H1 (cell line): ENCODE results near the gene C2orf80. TPM values are rescaled to one million over a fixed set of nuclear protein-coding genes. Genes with fewer than 3 reads are reported as not detected.

Experiments
- CTCF ChIA-PET: fragments of 300-600 bp; sonication (Branson Sonifier 250); formaldehyde crosslinking; loops from one replicate; lab custom pipeline; 2021; ENCODE audit not compliant: partially characterized antibody; lab: Charles Lee
- POLR2A ChIA-PET: fragments of 300-600 bp; sonication (Branson Sonifier 250); formaldehyde crosslinking; loops from one replicate; lab custom pipeline; 2021; ENCODE audit warnings: inconsistent platforms; ENCODE audit not compliant: partially characterized antibody; lab: Charles Lee
- DNase-seq, 2 experiments: peaks; one replicate each; pipeline versions ENCODE4 v3.0.0 to v3.0.0-alpha.2; 2010 to 2022; ENCODE audit warnings: low spot score in 2 of 2, low read depth in 1 of 2, mixed read lengths in 1 of 2
- FAIRE-seq: peaks from 2 replicates; lab custom pipeline; 2011; peaks lifted over from hg19 to GRCh38; lab: Jason Lieb, UNC
- H2AFZ ChIP-seq: 2 replicates; pipeline ENCODE4 v1.8.1; 2012; ENCODE audit warnings: low read length, inconsistent platforms
- H2AK5ac ChIP-seq: 2 replicates; pipeline ENCODE4 v1.6.1; 2013; ENCODE audit warnings: low read depth, low read length
- H2BK120ac ChIP-seq: replicated peaks from 2 replicates; pipeline ENCODE3; 2013; ENCODE audit warnings: low read depth, low read length, inconsistent platforms
- H2BK12ac ChIP-seq: 2 replicates; pipeline ENCODE4 v1.6.1; 2013; ENCODE audit warnings: low read depth, low read length
- H2BK15ac ChIP-seq: 2 replicates; pipeline ENCODE4 v1.6.1; 2013; ENCODE audit warnings: low read length
- H2BK20ac ChIP-seq: 2 replicates; pipeline ENCODE4 v1.6.1; 2013; ENCODE audit warnings: low read length
- H2BK5ac ChIP-seq: 2 replicates; pipeline ENCODE4 v1.6.1; 2013; ENCODE audit warnings: low read depth, low read length
- H3K14ac ChIP-seq: 2 replicates; pipeline ENCODE4 v1.6.1; 2013; ENCODE audit warnings: inconsistent platforms; ENCODE audit not compliant: insufficient read length
- H3K18ac ChIP-seq: 2 replicates; pipeline ENCODE4 v1.6.1; 2013; ENCODE audit warnings: low read length; ENCODE audit errors: extremely low read depth
- H3K23ac ChIP-seq: 2 replicates; pipeline ENCODE4 v1.6.1; 2013; ENCODE audit warnings: inconsistent platforms; ENCODE audit not compliant: insufficient read length
- H3K23me2 ChIP-seq: 2 replicates; pipeline ENCODE4 v1.6.1; 2013; ENCODE audit warnings: low read depth, low read length
- H3K27ac ChIP-seq: 2 replicates; pipeline ENCODE4 v1.6.1; 2011; ENCODE audit warnings: low read depth, low read length, inconsistent platforms
- H3K27me3 ChIP-seq, 4 experiments: replicated peaks in 1 of 4; 1 replicate in 1 of 4; 2 replicates in 3 of 4; pipeline versions ENCODE4 v1.6.1 to v1.8.1; 2011 to 2013; ENCODE audit warnings: low read length in 3 of 4, mild to moderate bottlenecking in 3 of 4, inconsistent platforms in 2 of 4, mixed read lengths in 2 of 4, moderate library complexity in 1 of 4; ENCODE audit not compliant: control insufficient read depth in 3 of 4, insufficient read depth in 3 of 4; ENCODE audit errors: extremely low read depth in 1 of 4
- H3K36me3 ChIP-seq, 4 experiments: 2 replicates each; pipeline versions ENCODE4 v1.6.1 to v1.8.1; 2011 to 2013; ENCODE audit warnings: mild to moderate bottlenecking in 4 of 4, low read length in 3 of 4, moderate library complexity in 2 of 4, control low read depth in 1 of 4, inconsistent platforms in 1 of 4; ENCODE audit not compliant: insufficient read depth in 4 of 4, control insufficient read depth in 2 of 4
- H3K4ac ChIP-seq: replicated peaks from 2 replicates; pipeline ENCODE3; 2013; ENCODE audit warnings: low read length, low read depth, mixed read lengths, inconsistent platforms; ENCODE audit not compliant: insufficient read length
- H3K4me1 ChIP-seq, 4 experiments: replicated peaks in 1 of 4; 1 replicate in 1 of 4; 2 replicates in 3 of 4; pipeline versions ENCODE4 v1.6.1 to v1.8.1; 2011 to 2013; ENCODE audit warnings: low read length in 3 of 4, inconsistent platforms in 2 of 4, mixed read lengths in 1 of 4; ENCODE audit not compliant: insufficient read depth in 4 of 4, control insufficient read depth in 3 of 4
- H3K4me2 ChIP-seq, 2 experiments: 2 replicates each; pipeline versions ENCODE4 v1.6.1 to v1.8.1; 2011 to 2013; ENCODE audit warnings: low read depth in 2 of 2, low read length in 2 of 2, control low read depth in 1 of 2, inconsistent platforms in 1 of 2, mild to moderate bottlenecking in 1 of 2; ENCODE audit not compliant: insufficient read depth in 1 of 2
- H3K4me3 ChIP-seq, 4 experiments: fragments of 200-600, 300-600 bp in 1 of 4; sonication (generic), shearing (Covaris generic), sonication (Bioruptor Twin) in 1 of 4; 2 replicates each; pipeline versions ENCODE4 v1.5.1 to v1.8.1; 2011 to 2016; ENCODE audit warnings: low read length in 4 of 4, low read depth in 3 of 4, control low read depth in 2 of 4, inconsistent platforms in 2 of 4, mild to moderate bottlenecking in 2 of 4, mixed read lengths in 1 of 4, moderate library complexity in 1 of 4; ENCODE audit not compliant: insufficient read depth in 2 of 4; ENCODE audit errors: extremely low read depth in 1 of 4
- H3K56ac ChIP-seq: replicated peaks from 2 replicates; pipeline ENCODE3; 2013; ENCODE audit warnings: low read depth, mild to moderate bottlenecking, mixed read lengths, low read length, inconsistent platforms; ENCODE audit not compliant: insufficient read length
- H3K79me1 ChIP-seq: 2 replicates; pipeline ENCODE4 v1.6.1; 2013; ENCODE audit warnings: low read depth, low read length, control low read depth
- H3K79me2 ChIP-seq, 2 experiments: 2 replicates each; pipeline versions ENCODE4 v1.6.1 to v1.8.1; 2012 to 2013; ENCODE audit warnings: low read length in 2 of 2, mild to moderate bottlenecking in 2 of 2, inconsistent platforms in 1 of 2; ENCODE audit not compliant: insufficient read depth in 2 of 2, control insufficient read depth in 1 of 2
- H3K9ac ChIP-seq, 4 experiments: replicated peaks in 1 of 4; 1 replicate in 1 of 4; 2 replicates in 3 of 4; pipeline versions ENCODE4 v1.6.1 to v1.8.1; 2011 to 2013; ENCODE audit warnings: low read depth in 3 of 4, low read length in 3 of 4, control low read depth in 2 of 4, mild to moderate bottlenecking in 2 of 4, moderate library complexity in 2 of 4, inconsistent platforms in 1 of 4; ENCODE audit errors: extremely low read depth in 1 of 4
- H3K9me3 ChIP-seq, 2 experiments: 2 replicates each; pipeline versions ENCODE4 v1.6.1 to v1.8.1; 2012 to 2013; ENCODE audit warnings: mild to moderate bottlenecking in 2 of 2, moderate library complexity in 2 of 2, control low read depth in 1 of 2, inconsistent platforms in 1 of 2, low read depth in 1 of 2, low read length in 1 of 2, mixed read lengths in 1 of 2; ENCODE audit not compliant: insufficient read depth in 2 of 2
- H4K20me1 ChIP-seq, 2 experiments: replicated peaks in 1 of 2; 2 replicates each; pipeline versions ENCODE3 to v1.8.1; 2011 to 2013; ENCODE audit warnings: inconsistent platforms in 2 of 2, low read length in 2 of 2, mild to moderate bottlenecking in 1 of 2; ENCODE audit not compliant: insufficient read depth in 2 of 2, control insufficient read depth in 1 of 2
- H4K5ac ChIP-seq: 2 replicates; pipeline ENCODE4 v1.6.1; 2013; ENCODE audit warnings: low read length, low read depth, mixed read lengths, inconsistent platforms; ENCODE audit not compliant: insufficient read length
- H4K8ac ChIP-seq: 2 replicates; pipeline ENCODE4 v1.8.0; 2013; ENCODE audit warnings: mild to moderate bottlenecking, moderate library complexity, low read length, inconsistent platforms; ENCODE audit not compliant: insufficient read depth; ENCODE audit errors: extremely low read depth
- H4K91ac ChIP-seq: replicated peaks from 2 replicates; pipeline ENCODE3; 2013; ENCODE audit warnings: low read length, mixed read lengths, inconsistent platforms; ENCODE audit not compliant: insufficient read length
- NANOG ChIP-seq: IDR thresholded peaks from 2 replicates; pipeline ENCODE4 v1.6.1; 2011; ENCODE audit warnings: low read length, low read depth, mild to moderate bottlenecking, inconsistent platforms; ENCODE audit not compliant: insufficient read depth, poor library complexity, severe bottlenecking
- SP1 ChIP-seq: IDR thresholded peaks from 2 replicates; pipeline ENCODE4 v1.6.1; 2011; ENCODE audit warnings: low read depth, low read length
- WGBS, 2 experiments: shearing (Covaris generic) in 1 of 2; methylation state at CpG; one replicate each; pipeline versions ENCODE4 v1.1.6 to v1.1.7; 2013 to 2015; ENCODE audit warnings: low lambda C conversion rate in 2 of 2, mixed read lengths in 2 of 2, inconsistent platforms in 1 of 2, low coverage in 1 of 2, missing lambda C conversion rate in 1 of 2; ENCODE audit not compliant: insufficient replicate concordance in 2 of 2, insufficient coverage in 1 of 2, insufficient read length in 1 of 2; ENCODE audit errors: extremely low coverage in 1 of 2, missing lambda C conversion rate in 1 of 2; 5-methylcytosine and 5-hydroxymethylcytosine counted together
- polyA plus RNA-seq, 7 experiments: library from polyadenylated mRNA; depleted of rRNA in 3 of 7; stranded (reverse) in 5 of 7; unstranded in 2 of 7; fragments of >200 nt in 5 of 7; fragments of 200-250 nt in 2 of 7; gene quantifications; 1 replicate in 5 of 7; 2 replicates in 1 of 7; 4 replicates in 1 of 7; pipeline versions ENCODE4 v1.2.1 to v1.2.3, GENCODE V29; 2011 to 2013; ENCODE audit warnings: missing spikeins in 2 of 7, mixed read lengths in 2 of 7
- total RNA-seq: library from RNA; stranded (reverse); fragmentation: NEBNext Ultra II Directional; extraction: Animal tissue kit (Norgen Biotek cat#: 25700); gene quantifications from 2 replicates; pipeline ENCODE4 v1.2.1, GENCODE V29; 2021

C2orf80 gene
- total and polyA plus RNA-seq, 2 of the 8 experiments (the other 6 are each of a cell fraction or from before 2014, with no cell fraction given), result 0.97 to 1.1 TPM

GRCh38 chr2:208186893-208187292 lies 2.9 kb downstream of the C2orf80 start:
- H3K79me2 ChIP-seq, result no peaks in the 10 kb centered on the region
- WGBS, 2 experiments, result 76% methylated on average over 2 of the region's 2 CpGs; no CpG with 5 or more reads in 1 of the 2 experiments
- no peak overlapping the region for H3K27ac ChIP-seq
- TF ChIP-seq SP1, result peak; percentile 85; the same call in 1 of the 2 replicates
- TF ChIP-seq NANOG, result no peak
- TF ChIP-seq, all 59 proteins: peak for 1
- Histone ChIP-seq H4K8ac (no peak overlapping the region), H3K36me3 (no peaks in the 10 kb centered on the region), H3K18ac (no peak overlapping the region), H2BK15ac (no peak overlapping the region), H3K9ac (no peak overlapping the region), H2BK5ac (no peak overlapping the region), H3K4ac (no peak overlapping the region), H2BK20ac (no peak overlapping the region), H3K79me1 (no peaks in the 10 kb centered on the region), H3K56ac (no peak overlapping the region), H4K91ac (no peak overlapping the region), H2AFZ (no peak overlapping the region), H3K4me3 (no peak overlapping the region), H2AK5ac (no peak overlapping the region), H3K23ac (no peak overlapping the region), H2BK120ac (no peak overlapping the region), H3K9me3 (no peaks in the 10 kb centered on the region), H3K4me2 (no peak overlapping the region), H4K5ac (no peak overlapping the region), H4K20me1 (no peaks in the 10 kb centered on the region), H3K4me1 (peaks cover 3 to 14% (median 11%) of the 10 kb centered on the region in 4 experiments; a peak in 6 of 7 replicates), H3K27me3 (no peaks in the 10 kb centered on the region), H3K23me2 (no peaks in the 10 kb centered on the region; the same call in 1 of the 2 replicates), H2BK12ac (no peak overlapping the region), H3K14ac (no peak overlapping the region)
- CTCF ChIA-PET, result interaction anchor here (1.6 to 5.9 kb wide), 2 partner anchors 12 to 85 kb away, joined by 4 to 43 read pairs; no protein-coding TSS in a partner anchor
- no peak for DNase-seq
- FAIRE-seq, result no peak
- POLR2A ChIA-PET, result interaction anchor here (0.6 to 0.9 kb wide), 2 partner anchors 62 to 68 kb away, joined by 3 to 4 read pairs; partner anchors contain the start of gene IDH1
